Tibial artery (tissue), 4 donors: ENCODE results near the gene POLD3.

ENCODE experiments used
- DNase-seq, 2 donors: peaks; one replicate each; pipeline ENCODE4 v3.0.0-alpha.2; 2019
- H3K27ac ChIP-seq, 2 donors: fragments of 200-600 bp; sonication (generic) in 1 of 2; 1 replicate in 1 of 2; 2 replicates in 1 of 2; pipeline ENCODE4 v1.5.1; 2018 to 2019; ENCODE audit warnings: mild to moderate bottlenecking in 1 of 2
- H3K27me3 ChIP-seq, 2 donors: fragments of 200-600 bp; sonication (generic) in 1 of 2; one replicate each; pipeline versions ENCODE4 v1.5.1 to v1.6.0; 2016 to 2019
- H3K36me3 ChIP-seq, 3 donors: fragments of 200-600 bp; sonication (generic) in 2 of 3; one replicate each; pipeline ENCODE4 v1.5.1; 2016 to 2019; ENCODE audit warnings: mild to moderate bottlenecking in 2 of 3
- H3K4me1 ChIP-seq, 4 donors: fragments of 200-600 bp; sonication (generic) in 2 of 4; 1 replicate in 3 of 4; 2 replicates in 1 of 4; pipeline ENCODE4 v1.5.1; 2016 to 2019
- H3K4me3 ChIP-seq, 2 donors: fragments of 200-600 bp; sonication (generic) in 1 of 2; 1 replicate in 1 of 2; 2 replicates in 1 of 2; pipeline ENCODE4 v1.5.1; 2018 to 2019; ENCODE audit warnings: mild to moderate bottlenecking in 2 of 2
- H3K9me3 ChIP-seq, 3 donors: fragments of 200-600 bp; sonication (generic) in 1 of 3; one replicate each; pipeline ENCODE4 v1.5.1; 2016 to 2019
- CTCF ChIP-seq, 2 experiments: fragments of 200-600 bp in 1 of 2; fragments of 450-650 bp in 1 of 2; IDR thresholded peaks; one replicate each; pipeline ENCODE4 v1.5.1; 2017 to 2019; ENCODE audit warnings: antibody characterized with exemption in 2 of 2, mild to moderate bottlenecking in 1 of 2, moderate library complexity in 1 of 2
- intact Hi-C: fragments of 100-400 bp; cut with DNase I; formaldehyde crosslinking; loops from one replicate; pipeline ENCODE4 v1.15.0; 2023; ENCODE audit warnings: low total_unique reads

POLD3 gene

GRCh38 chr11:74592063-74592440 is 330 bp upstream of the POLD3 start:
- peaks cover 0 to 19% (median 4%) of the 10 kb centered on the region in 4 donors for H3K4me1 ChIP-seq
- intact Hi-C loops: no loop called here
- H3K36me3 ChIP-seq: peaks cover 0 to 5% (median 4%) of the 10 kb centered on the region in 3 donors
- DNase-seq: no peak
- H3K4me3 ChIP-seq: peak overlapping the region; percentile 97
- TF ChIP-seq CTCF (IDR thresholded peaks at IDR 0.05): no peak
- H3K27ac ChIP-seq: peak overlapping the region; percentile 85 to 90
- H3K27me3 ChIP-seq: no peaks in the 10 kb centered on the region
- H3K9me3 ChIP-seq: no peaks in the 10 kb centered on the region

- intact Hi-C loops: no loop called here
- Histone ChIP-seq H3K27me3 (no peaks in the 10 kb centered on the region), H3K27ac (peak overlapping the region; percentile 85 to 90), H3K36me3 (peaks cover 0 to 5% (median 4%) of the 10 kb centered on the region in 3 donors), H3K9me3 (no peaks in the 10 kb centered on the region), H3K4me3 (peak overlapping the region; percentile 97), H3K4me1 (peaks cover 0 to 19% (median 4%) of the 10 kb centered on the region in 4 donors)
- TF ChIP-seq CTCF (IDR thresholded peaks at IDR 0.05): no peak
- DNase-seq: no peak
Observed at GRCh38 chr11:74593463-74593862, 1.1 kb downstream of the POLD3 start.

- Histone ChIP-seq H3K4me3 (no peak overlapping the region), H3K4me1 (no peaks in the 10 kb centered on the region), H3K9me3 (no peaks in the 10 kb centered on the region), H3K36me3 (peaks cover 13 to 38% (median 13%) of the 10 kb centered on the region in 3 donors), H3K27ac (no peak overlapping the region), H3K27me3 (no peaks in the 10 kb centered on the region)
- TF ChIP-seq CTCF (IDR thresholded peaks at IDR 0.05): no peak
- no peak for DNase-seq
- intact Hi-C loops: no loop called here
Observed at GRCh38 chr11:74602637-74603556, 10.5 kb downstream of the POLD3 start.

- Histone ChIP-seq H3K4me3 (no peak overlapping the region), H3K27me3 (no peaks in the 10 kb centered on the region), H3K36me3 (peaks cover 13 to 45% (median 13%) of the 10 kb centered on the region in 3 donors), H3K4me1 (no peaks in the 10 kb centered on the region), H3K9me3 (no peaks in the 10 kb centered on the region), H3K27ac (no peak overlapping the region)
- intact Hi-C loops: no loop called here
- no peak for TF ChIP-seq CTCF (IDR thresholded peaks at IDR 0.05)
- DNase-seq: no peak
Observed at GRCh38 chr11:74603845-74604244, 11.5 kb downstream of the POLD3 start.

GRCh38 chr11:74604311-74604710 is 11.9 kb downstream of the POLD3 start:
- Histone ChIP-seq H3K27me3 (no peaks in the 10 kb centered on the region), H3K4me1 (no peaks in the 10 kb centered on the region), H3K27ac (no peak overlapping the region), H3K9me3 (no peaks in the 10 kb centered on the region), H3K36me3 (peaks cover 13 to 45% (median 13%) of the 10 kb centered on the region in 3 donors), H3K4me3 (no peak overlapping the region)
- no peak for TF ChIP-seq CTCF (IDR thresholded peaks at IDR 0.05)
- intact Hi-C loops: no loop called here
- no peak for DNase-seq
